GM19395 (cell line): ENCODE measurements around the gene ZNF226.
"Not testable (repeated sequence)": the region's sequence is repeated elsewhere in the genome, so short reads cannot be mapped to it uniquely, and the experiment has no call there.

Experiments used
- ATAC-seq: cut with Tn5 transposase; IDR thresholded peaks from one replicate; pipeline ENCODE4 v1.9.1; 2021; ENCODE audit warnings: mild to moderate bottlenecking, moderate library complexity; ENCODE audit not compliant: unreplicated experiment

ZNF226 gene

GRCh38 chr19:44207126-44207803 lies 42.4 kb downstream of the ZNF226 start:
- ATAC-seq = peak; percentile 86

GRCh38 chr19:44212250-44212865 lies 47.5 kb downstream of the ZNF226 start, which contains the start of gene ZNF227:
TSS of gene ZNF227 (plus strand) at chr19:44212532. CDS start at chr19:44217793, 5,261 bp downstream.
- ATAC-seq = peak; percentile 86

- ATAC-seq = peak; percentile 11
These were observed 48.0 kb downstream of the ZNF226 start for GRCh38 chr19:44212866-44213346.

GRCh38 chr19:44219926-44220325 lies 55.0 kb downstream of the ZNF226 start:
- not testable (repeated sequence) for ATAC-seq

- not testable (repeated sequence) for ATAC-seq
These were observed 55.9 kb downstream of the ZNF226 start for GRCh38 chr19:44220761-44221160.

- ATAC-seq = not testable (repeated sequence)
These were observed 56.4 kb downstream of the ZNF226 start for GRCh38 chr19:44221291-44221690.
